ENCODE data around the gene TRAF3.

GRCh38 chr14:102784892-102785594, 7.8 kb downstream of the TRAF3 start:
- TF ChIP-seq POLR2A (IDR thresholded peaks at IDR 0.05; ENCODE audit: low read length) (no peak), GATA1 (IDR thresholded peaks at IDR 0.05; ENCODE audit: low read depth, low read length) (no peak)
